T47D (cell line): ENCODE measurements around the gene ABCA10.
"Not testable (repeated sequence)": the region's sequence is repeated elsewhere in the genome, so short reads cannot be mapped to it uniquely, and the experiment has no call there.

ENCODE experiments used
- DNase-seq, 2 experiments: peaks; one replicate each; pipeline versions ENCODE4 v3.0.0 to v3.0.0-alpha.2; 2011 to 2012; ENCODE audit warnings: low read depth in 1 of 2, low spot score in 1 of 2
- JUND ChIP-seq: IDR thresholded peaks from 2 replicates; pipeline ENCODE4 v1.6.1; 2012; ENCODE audit warnings: low read depth
- in situ Hi-C: cut with HindIII; loops from 2 replicates; pipeline ENCODE4 v1.10.0; 2016; ENCODE audit warnings: low sequenced_read_pairs, low pct_unique_long_range_greater_than_20kb

ABCA10 gene

DNA sequence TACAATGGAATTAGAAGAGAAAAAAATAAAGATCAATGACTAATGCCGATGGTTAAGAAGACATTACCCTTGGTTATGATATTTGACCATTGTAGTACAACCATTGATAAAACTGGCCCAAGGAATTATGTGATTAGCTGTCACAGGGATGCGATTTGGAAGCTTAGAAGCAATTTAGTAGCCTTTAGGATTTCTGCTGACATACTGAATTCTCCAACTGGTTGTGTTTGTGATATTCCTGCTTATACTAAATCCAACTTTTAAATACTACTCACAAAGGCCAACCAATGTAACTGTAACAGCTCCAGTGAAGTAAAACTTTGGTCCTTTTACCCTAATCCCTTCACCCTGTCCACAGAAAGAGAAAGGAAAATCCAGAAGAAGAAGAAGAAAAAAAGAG lies 55.5 kb downstream of the ABCA10 start:
- no peak for DNase-seq
- TF ChIP-seq JUND, result no peak
- in situ Hi-C loops, result no loop called here

GRCh38 chr17:69170377-69170776 lies 58.2 kb downstream of the ABCA10 start:
- DNase-seq, result no peak
- in situ Hi-C loops, result no loop called here
- no peak for TF ChIP-seq JUND

DNA sequence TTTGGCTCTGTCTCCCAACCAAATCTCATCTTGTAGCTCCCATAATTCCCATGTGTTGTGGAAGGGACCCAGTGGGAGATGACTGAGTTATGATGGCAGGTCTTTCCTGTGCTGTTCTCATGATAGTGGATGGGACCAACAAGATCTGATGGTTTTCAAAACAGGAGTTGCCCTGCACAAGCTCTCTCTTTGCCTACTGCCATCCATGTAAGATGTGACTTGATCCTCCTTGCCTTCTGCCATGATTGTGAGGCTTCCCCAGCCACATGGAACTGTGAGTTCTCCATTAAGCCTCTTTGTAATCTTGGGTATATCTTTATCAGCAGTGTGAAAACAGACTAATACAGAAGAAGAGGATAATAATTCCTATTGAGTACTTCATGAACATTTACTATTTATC lies 60.0 kb downstream of the ABCA10 start:
- in situ Hi-C loops, DNase-seq: not testable (repeated sequence)

- no peak for TF ChIP-seq JUND
- in situ Hi-C loops, result no loop called here
- no peak for DNase-seq
Measured at GRCh38 chr17:69166957-69167356, 61.7 kb downstream of the ABCA10 start.

DNA sequence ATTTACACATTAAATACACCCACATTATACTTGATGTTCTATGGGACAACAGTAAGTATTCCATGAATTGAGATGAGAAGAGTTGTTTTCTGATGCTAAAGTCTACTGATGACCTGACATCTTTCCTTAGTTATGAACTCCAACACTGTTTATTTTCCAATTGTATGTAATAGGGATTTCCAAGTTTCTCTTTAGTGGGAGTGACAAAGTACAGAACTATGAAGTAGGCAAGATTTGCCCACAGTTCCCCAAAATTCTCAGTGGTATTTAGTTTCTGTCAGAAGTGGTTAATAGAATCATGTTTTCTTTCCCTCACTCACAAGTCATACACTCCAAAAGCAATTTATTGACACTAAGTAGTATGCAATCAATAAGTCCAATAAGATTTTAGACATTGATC lies 64.4 kb downstream of the ABCA10 start:
- TF ChIP-seq JUND, result no peak
- DNase-seq, result no peak
- in situ Hi-C loops, result no loop called here

DNA sequence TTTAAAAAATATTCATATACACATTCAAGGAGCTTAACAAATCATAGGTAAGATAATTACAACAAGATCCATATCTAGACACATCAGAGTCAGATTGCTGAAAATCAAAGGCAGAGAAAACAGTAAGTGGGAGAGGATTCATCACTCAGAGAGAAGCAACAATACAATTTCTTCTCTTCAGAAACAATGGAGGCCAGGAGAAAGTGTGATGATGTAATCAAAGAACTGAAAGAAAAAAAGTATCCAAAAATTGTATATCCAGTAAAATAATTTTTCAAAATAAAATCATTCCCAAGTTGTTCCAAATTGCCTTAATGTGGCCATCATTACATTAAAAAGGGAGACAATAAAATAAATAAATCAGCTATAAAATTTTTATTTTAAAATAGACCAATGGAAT lies 69.2 kb downstream of the ABCA10 start:
- no peak for DNase-seq
- in situ Hi-C loops, result no loop called here
- TF ChIP-seq JUND, result no peak

DNA sequence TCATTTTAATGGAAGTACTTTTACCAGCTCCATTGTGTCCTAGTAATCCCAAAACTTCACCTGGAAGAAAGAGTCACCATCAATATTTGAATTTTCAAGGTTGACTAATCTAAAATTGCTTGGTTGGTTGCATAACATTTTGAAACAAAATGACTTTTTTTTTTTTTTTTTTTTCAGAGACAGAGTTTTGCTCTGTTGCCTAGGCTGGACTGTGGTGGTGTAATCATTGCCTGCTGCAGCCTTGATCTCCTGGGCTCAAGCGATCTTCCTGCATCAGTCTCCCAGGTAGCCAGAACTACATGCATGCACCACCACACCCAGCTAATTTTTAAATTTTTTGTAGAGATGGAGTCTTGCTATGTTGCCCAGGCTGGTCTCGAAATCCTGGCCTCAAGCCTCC lies 74.4 kb downstream of the ABCA10 start:
- in situ Hi-C loops, result no loop called here
- no peak for TF ChIP-seq JUND

GRCh38 chr17:69150333-69150732 lies 78.3 kb downstream of the ABCA10 start:
- DNase-seq, result no peak
- in situ Hi-C loops, result no loop called here

More for the DNA sequence above, 74.4 kb downstream of the ABCA10 start:
- no peak for DNase-seq

DNA sequence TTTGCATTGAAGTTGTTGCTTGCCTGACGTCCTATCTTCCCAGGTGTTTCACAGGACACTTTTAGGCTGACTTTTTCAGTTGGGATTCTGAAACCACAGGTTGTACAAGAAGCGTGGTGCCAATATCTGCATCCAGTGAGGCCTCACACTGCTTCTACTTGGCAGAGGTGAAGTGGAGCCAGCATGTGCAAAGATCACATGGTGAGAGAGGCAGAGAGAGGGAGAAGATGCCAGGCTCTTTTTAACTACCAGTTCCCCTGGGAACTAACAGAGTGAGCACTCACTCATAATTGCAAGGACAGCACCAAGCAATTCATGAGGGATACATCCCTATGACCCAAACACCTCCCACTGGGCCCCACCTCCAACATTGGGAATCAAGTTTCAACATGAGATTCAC lies 81.2 kb downstream of the ABCA10 start:
- TF ChIP-seq JUND, result no peak
- in situ Hi-C loops, result no loop called here
- DNase-seq, result no peak

More at GRCh38 chr17:69150333-69150732, 78.3 kb downstream of the ABCA10 start:
- no peak for TF ChIP-seq JUND

DNA sequence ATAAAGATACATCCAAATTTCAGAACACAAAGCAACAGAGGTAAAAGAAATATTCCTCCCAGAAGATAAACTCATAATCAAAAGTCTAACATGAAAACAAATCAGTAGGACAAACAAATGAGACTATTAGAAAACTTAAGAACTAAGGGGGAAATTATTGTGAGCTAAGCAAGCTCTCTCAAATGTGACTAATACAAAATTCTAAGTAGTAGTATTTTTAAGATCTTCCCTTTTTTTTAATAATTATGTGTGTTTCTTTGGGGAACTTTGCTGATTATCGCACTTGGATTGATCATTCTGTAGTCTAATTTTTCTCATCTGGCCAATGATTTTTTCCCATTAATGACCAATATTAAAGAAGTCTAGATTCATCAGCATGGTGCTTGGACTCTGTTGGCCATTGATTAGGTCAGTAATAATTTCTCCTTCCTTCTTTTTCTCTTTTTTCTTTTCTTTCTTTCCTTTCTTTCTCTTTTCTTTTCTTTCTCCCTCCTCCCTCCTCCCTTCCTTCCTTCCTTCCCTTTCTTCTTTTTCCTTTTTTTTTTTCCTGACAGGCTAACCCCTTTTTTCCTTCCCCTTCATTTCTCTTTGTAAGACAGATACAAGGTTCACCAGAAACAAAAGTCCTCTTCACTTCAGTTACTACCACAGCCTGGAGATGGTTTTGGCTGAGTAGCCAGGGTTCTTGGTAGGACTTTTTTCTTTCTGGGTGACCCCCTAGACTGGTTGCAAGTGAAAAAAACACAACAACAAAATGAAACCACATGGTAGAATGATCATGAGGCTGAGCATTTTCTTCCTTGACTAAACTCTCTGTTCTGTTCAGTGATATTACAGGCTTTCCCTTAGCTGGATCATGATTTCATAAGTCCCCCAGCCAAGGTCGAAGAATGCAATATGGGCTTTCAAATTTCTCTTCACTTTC lies 84.0 kb downstream of the ABCA10 start:
- no peak for TF ChIP-seq JUND
- in situ Hi-C loops, result no loop called here
- no peak for DNase-seq

DNA sequence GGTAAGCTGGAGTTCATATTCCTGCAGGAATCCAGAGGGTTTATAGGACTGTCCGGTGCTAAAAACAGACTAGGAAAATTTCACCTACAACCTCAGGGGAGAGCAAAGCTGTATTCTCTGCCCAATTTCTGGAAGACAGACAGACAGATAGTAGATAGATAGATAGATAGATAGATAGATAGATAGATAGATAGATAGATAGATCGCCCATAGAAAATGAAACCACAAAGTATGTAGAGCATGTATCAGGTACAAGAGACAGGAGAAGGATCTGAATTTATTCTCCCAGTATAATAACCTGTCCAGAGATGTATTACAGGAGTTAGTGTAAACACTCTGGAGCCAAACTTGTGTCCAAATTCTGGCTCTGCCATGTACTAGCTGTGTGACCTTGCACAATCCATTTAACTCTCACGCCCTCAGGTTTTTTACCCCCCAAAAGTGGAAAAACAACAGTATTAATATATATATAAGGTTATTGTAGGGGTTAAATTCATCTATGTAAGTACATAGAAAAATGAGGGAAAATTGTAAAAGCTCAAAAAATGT lies 84.9 kb downstream of the ABCA10 start:
- no peak for DNase-seq
- in situ Hi-C loops, result no loop called here
- TF ChIP-seq JUND, result no peak

DNA sequence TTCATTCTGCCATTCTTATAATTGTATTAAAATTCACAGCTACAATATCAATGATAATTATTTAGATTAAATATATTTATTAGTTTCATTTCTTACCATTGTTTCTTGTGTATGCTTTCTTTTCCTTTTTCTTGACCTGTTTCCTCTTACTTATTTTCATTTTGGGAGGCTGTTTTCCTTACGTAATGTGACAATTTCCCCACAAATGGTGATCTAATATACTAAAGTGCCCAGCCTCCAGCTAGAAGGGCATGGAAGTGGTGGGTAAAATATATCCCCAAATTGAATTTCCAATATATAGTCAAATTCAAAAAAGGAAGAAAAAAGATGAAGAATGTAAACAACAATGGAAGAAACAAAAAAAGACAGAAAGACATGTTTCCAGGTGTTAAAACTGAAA lies 85.5 kb downstream of the ABCA10 start:
- DNase-seq, result no peak
- in situ Hi-C loops, result no loop called here
- TF ChIP-seq JUND, result no peak

- TF ChIP-seq JUND, result no peak
- DNase-seq, result no peak
- in situ Hi-C loops, result no loop called here
Measured at GRCh38 chr17:69142175-69142802, 86.3 kb downstream of the ABCA10 start.
